GM21423 (cell line): ENCODE data around the gene LRRC71.

Experiments used
- ATAC-seq: cut with Tn5 transposase; IDR thresholded peaks from one replicate; pipeline ENCODE4 v1.9.1; 2021; ENCODE audit warnings: mild to moderate bottlenecking, moderate library complexity; ENCODE audit not compliant: unreplicated experiment

LRRC71 gene

GRCh38 chr1:156892190-156893047, 28.0 kb upstream of the LRRC71 start:
- no peak for ATAC-seq

- ATAC-seq, result no peak
Measured at GRCh38 chr1:156893048-156893953, 27.1 kb upstream of the LRRC71 start, which contains the start of gene PEAR1. Gene PEAR1 (plus strand): TSS chr1:156893718. CDS start chr1:156903927, 10,209 bp downstream.

- ATAC-seq, result no peak
Measured at GRCh38 chr1:156894001-156894400, 26.4 kb upstream of the LRRC71 start.

GRCh38 chr1:156894711-156895454, 25.5 kb upstream of the LRRC71 start:
- no peak for ATAC-seq

- ATAC-seq, result no peak
Measured at GRCh38 chr1:156895455-156895812, 25.0 kb upstream of the LRRC71 start.

GRCh38 chr1:156895927-156896326, 24.5 kb upstream of the LRRC71 start:
- ATAC-seq, result no peak

- no peak for ATAC-seq
Measured at GRCh38 chr1:156896490-156897033, 23.9 kb upstream of the LRRC71 start.

- ATAC-seq, result no peak
Measured at GRCh38 chr1:156897078-156897825, 23.2 kb upstream of the LRRC71 start.

- no peak for ATAC-seq
Measured at GRCh38 chr1:156898161-156898566, 22.3 kb upstream of the LRRC71 start.

GRCh38 chr1:156898971-156899664, 21.3 kb upstream of the LRRC71 start:
- no peak for ATAC-seq

GRCh38 chr1:156899956-156900718, 20.3 kb upstream of the LRRC71 start:
- ATAC-seq, result no peak

GRCh38 chr1:156900896-156901589, 19.4 kb upstream of the LRRC71 start:
- no peak for ATAC-seq

- ATAC-seq, result no peak
Measured at GRCh38 chr1:156901590-156901900, 18.9 kb upstream of the LRRC71 start.

- no peak for ATAC-seq
Measured at GRCh38 chr1:156901966-156902915, 18.2 kb upstream of the LRRC71 start.

- no peak for ATAC-seq
Measured at GRCh38 chr1:156903328-156904091, 16.9 kb upstream of the LRRC71 start.

- ATAC-seq, result no peak
Measured at GRCh38 chr1:156904187-156904959, 16.1 kb upstream of the LRRC71 start.
